ENCODE data around the gene DAGLA.

DNA sequence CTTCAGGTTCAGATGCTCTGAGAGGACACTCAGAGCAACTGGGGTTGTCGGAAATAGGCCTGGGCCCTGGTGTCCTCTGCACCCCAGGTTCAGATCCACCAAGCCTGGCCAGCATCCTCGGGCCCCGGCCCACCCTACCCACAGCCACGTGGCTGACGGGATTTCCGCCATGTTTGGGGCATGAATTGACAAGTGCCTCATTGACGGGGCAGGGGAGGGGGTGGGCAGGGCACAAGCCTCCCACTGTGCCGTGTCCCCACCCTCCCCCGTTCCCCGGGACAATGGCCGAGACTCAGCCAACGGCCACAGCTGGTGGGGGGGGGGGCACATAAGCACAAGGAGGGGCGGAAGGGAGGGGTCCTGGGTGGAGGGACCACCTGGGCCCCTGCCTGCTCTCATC lies 80.8 kb downstream of the DAGLA start:
- TF ChIP-seq CTCF (IDR thresholded peaks at IDR 0.05 in 8 of 11, conservative IDR thresholded peaks at IDR 0.05 in 3 of 11), result no peak
- no peak for TF ChIP-seq POLR2A (IDR thresholded peaks at IDR 0.05)
